D721Med (cell line): Measurements from ENCODE around the gene TOGARAM2.

Experiments used
- DNase-seq: peaks from one replicate; pipeline ENCODE4 v3.0.0; 2011; ENCODE audit warnings: low spot score; ENCODE audit not compliant: insufficient read length
- FAIRE-seq: peaks from 2 replicates; lab custom pipeline; 2011; peaks lifted over from hg19 to GRCh38; lab: Jason Lieb, UNC
- TF ChIP-seq, protein P1 (sequence below): IDR thresholded peaks from 2 replicates; pipeline ENCODE4 v1.5.1; 2012; ENCODE audit warnings: mild to moderate bottlenecking, control low read depth; ENCODE audit not compliant: insufficient read depth; ENCODE audit errors: missing control alignments

TOGARAM2 gene

DNA sequence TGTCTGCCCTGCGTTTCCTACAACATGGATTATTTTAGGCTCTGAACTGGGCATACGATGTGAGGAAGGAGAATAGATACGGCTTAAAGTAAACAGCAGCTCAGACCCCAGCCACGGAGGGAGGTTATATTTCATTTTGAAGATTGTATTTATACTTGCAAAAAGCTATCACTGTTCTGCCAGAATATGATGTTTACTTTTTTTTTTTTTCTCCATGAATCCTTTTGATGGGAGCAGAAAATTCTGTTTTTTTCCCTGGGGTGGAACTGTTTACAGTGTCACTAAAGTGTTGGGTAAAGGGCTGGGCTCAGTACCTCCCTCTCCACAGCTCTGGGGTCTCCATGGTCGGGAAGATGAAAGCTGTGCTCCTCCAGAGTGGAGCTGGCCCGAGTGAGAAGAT, 80.1 kb downstream of the TOGARAM2 start:
- DNase-seq (no peak), FAIRE-seq (no peak)
- TF ChIP-seq, protein P1, sequence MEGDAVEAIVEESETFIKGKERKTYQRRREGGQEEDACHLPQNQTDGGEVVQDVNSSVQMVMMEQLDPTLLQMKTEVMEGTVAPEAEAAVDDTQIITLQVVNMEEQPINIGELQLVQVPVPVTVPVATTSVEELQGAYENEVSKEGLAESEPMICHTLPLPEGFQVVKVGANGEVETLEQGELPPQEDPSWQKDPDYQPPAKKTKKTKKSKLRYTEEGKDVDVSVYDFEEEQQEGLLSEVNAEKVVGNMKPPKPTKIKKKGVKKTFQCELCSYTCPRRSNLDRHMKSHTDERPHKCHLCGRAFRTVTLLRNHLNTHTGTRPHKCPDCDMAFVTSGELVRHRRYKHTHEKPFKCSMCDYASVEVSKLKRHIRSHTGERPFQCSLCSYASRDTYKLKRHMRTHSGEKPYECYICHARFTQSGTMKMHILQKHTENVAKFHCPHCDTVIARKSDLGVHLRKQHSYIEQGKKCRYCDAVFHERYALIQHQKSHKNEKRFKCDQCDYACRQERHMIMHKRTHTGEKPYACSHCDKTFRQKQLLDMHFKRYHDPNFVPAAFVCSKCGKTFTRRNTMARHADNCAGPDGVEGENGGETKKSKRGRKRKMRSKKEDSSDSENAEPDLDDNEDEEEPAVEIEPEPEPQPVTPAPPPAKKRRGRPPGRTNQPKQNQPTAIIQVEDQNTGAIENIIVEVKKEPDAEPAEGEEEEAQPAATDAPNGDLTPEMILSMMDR, result no peak

DNA sequence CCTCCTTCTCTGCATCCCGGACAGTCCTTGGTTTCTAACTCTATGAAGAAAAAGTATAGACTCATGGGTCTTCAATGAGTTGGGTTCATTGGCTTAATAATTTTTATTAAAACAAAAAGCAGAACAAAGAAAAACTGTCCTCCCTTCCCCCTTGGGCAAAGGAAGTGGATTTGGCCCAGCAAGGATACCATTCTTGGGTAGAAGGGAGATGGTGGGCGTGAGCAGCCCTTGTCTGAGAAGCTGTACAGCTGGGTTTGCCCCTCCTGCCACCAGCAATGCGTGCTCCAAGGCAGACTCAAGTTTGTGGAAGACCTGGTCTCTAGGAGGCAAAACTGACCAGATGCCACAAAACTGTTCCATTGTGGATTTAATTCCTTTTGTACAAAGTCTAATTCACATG, 80.5 kb downstream of the TOGARAM2 start:
- TF ChIP-seq, protein P1, result no peak
- FAIRE-seq (no peak), DNase-seq (no peak)

GRCh38 chr2:29062371-29062770, 81.3 kb downstream of the TOGARAM2 start:
- FAIRE-seq, result no peak

GRCh38 chr2:29063056-29063455, 82.0 kb downstream of the TOGARAM2 start:
- TF ChIP-seq, protein P1, result no peak
- no peak for DNase-seq
- FAIRE-seq, result no peak

More at GRCh38 chr2:29062371-29062770, 81.3 kb downstream of the TOGARAM2 start:
- TF ChIP-seq, protein P1, result no peak
- DNase-seq, result no peak

- no peak for FAIRE-seq
- TF ChIP-seq, protein P1, result no peak
- DNase-seq, result no peak
Observed at GRCh38 chr2:29063646-29064345, 82.7 kb downstream of the TOGARAM2 start.

DNA sequence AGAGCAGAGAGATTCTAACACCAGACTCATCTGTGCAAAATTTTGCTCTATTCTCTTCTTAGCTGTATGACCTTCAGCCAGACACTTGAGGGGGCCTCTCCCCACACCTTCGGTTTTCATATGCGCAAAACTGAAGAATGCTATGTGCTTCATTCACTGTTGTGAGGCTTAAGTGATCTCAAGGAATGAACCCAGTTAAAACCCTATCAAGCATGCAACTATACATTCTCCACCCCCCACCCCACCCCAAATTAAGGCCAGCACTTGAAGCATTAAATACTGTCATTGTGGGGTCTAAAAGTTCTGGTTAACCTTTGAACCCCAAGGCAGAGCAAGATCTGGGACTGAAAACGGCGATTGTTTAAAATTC, 83.2 kb downstream of the TOGARAM2 start:
- TF ChIP-seq, protein P1, result no peak
- no peak for DNase-seq

DNA sequence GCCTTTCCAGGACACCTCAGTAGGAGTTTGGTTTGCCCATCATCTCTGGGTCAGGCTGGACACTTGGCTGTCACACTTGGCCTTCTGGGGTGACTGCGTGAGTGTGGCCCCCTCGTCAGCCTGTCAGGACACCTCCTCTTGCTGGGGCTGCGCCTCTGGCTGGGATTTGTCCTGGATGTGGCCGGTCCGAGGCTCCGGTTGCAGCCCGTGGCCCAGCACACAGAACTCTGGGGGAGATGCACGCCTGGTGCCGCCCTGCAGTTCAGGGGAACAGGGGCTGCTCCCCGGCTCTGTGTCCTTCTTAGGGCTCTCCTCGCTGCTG, 83.6 kb downstream of the TOGARAM2 start:
- FAIRE-seq (no peak), DNase-seq (no peak)
- TF ChIP-seq, protein P1, result no peak

More for the DNA sequence above, 83.2 kb downstream of the TOGARAM2 start:
- FAIRE-seq, result no peak
